SH-SY5Y (cell line): ENCODE measurements around the gene DMAC1.

Experiments
- GATA2 ChIP-seq: IDR thresholded peaks from 2 replicates; pipeline ENCODE4 v1.6.1; 2011; ENCODE audit warnings: mild to moderate bottlenecking, low read depth, low read length
- GATA3 ChIP-seq: IDR thresholded peaks from 2 replicates; pipeline ENCODE4 v1.6.1; 2011; ENCODE audit warnings: low read depth, mild to moderate bottlenecking, low read length, moderate library complexity

DNA sequence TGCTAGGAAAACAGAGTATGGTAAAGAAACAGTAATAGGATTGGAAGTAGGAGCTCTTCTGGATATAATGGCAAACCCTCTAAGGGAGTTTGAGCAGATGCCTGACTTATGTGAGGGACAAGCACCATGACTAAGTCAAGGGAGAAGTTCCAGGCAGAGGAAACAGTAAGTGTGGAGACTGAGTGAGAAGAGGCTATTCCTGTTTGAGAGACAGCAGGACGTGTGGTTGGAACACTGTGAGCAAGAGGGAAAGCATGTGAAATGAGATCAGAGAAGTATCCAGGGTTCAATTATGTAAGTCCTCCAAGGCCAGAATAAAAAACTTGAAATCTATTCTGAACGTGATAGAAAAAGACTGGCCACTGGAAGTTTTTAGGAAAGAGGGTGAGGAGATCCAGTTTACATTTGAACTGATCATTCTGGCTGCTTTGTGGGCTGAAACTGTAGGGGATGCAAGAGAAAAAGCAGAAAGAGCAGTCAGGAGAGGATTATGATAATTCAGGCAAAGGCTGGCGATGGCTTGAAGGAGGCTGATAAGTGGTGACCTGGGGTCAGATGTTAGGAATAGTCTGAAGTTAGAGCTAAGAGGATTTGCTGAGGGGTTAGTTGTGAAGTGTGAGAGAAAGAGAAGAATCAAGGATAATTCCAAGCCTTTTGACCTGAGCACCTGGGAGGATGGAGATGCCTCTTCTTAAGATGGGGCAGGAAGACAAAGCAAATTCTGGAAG lies 19.2 kb downstream of the DMAC1 start:
- no peak for TF ChIP-seq GATA3
- no peak for TF ChIP-seq GATA2
